Motor neuron (in vitro differentiated cells): ENCODE data around the gene BBS7. TPM values are rescaled to one million over a fixed set of nuclear protein-coding genes. Genes with fewer than 3 reads are reported as not detected.
A peak's percentile ranks its signal among the peaks of the same experiment; 100 is the strongest.

Experiments
- ATAC-seq, 8 experiments: fragments of 200-7000 bp; cut with Tn5 transposase; replicated peaks in 6 of 8; 2 replicates each; pipeline ENCODE4 v1.8.0; 2021; ENCODE audit warnings: mild to moderate bottlenecking in 8 of 8, moderate library complexity in 8 of 8
- H3K27ac ChIP-seq, 2 donors: fragments of 250-450 bp; sonication (Bioruptor Pico); 2 replicates each; pipeline ENCODE4 v1.9.0; 2021; ENCODE audit warnings: antibody characterized with exemption in 2 of 2, mild to moderate bottlenecking in 2 of 2, moderate library complexity in 1 of 2
- H3K4me1 ChIP-seq, 2 donors: fragments of 250-450 bp; sonication (Bioruptor Pico); replicated peaks in 1 of 2; 2 replicates each; pipeline ENCODE4 v1.6.1; 2021; ENCODE audit warnings: antibody characterized with exemption in 2 of 2, mild to moderate bottlenecking in 2 of 2, moderate library complexity in 1 of 2
- H3K4me3 ChIP-seq, 5 donors: fragments of 250-450 bp; sonication (Bioruptor Pico); 2 replicates each; pipeline ENCODE4 v1.9.0; 2021; ENCODE audit warnings: antibody characterized with exemption in 5 of 5, mild to moderate bottlenecking in 5 of 5, moderate library complexity in 4 of 5
- WGBS, 10 experiments: fragments of 450-650 bp; shearing (Covaris generic); methylation state at CpG; one replicate each; pipeline ENCODE4 v1.0.0; 2022; 5-methylcytosine and 5-hydroxymethylcytosine counted together
- in situ Hi-C, 9 experiments: fragments of 400-800 bp; cut with MboI; loops; one replicate each; pipeline ENCODE4 v1.15.0; 2021; ENCODE audit warnings: low sequenced_read_pairs in 9 of 9, low pct_unique_long_range_greater_than_20kb in 2 of 9; ENCODE audit not compliant: unreplicated experiment in 9 of 9
- total RNA-seq, 8 experiments: library from RNA; unstranded; fragments of 300-600 nt; gene quantifications; 2 replicates each; pipeline versions ENCODE4 v1.2.3 to v1.2.4, GENCODE V29; 2022

Gene BBS7
- total RNA-seq, 8 experiments from 2014 or later: 19.7 to 37.4 (median 28.5) TPM

- WGBS, 10 experiments: 13 to 74% (median 43%) methylated on average over 1 to 3 of the region's 3 CpGs; no CpG with 5 or more reads in 3 of the 10 experiments
- H3K27ac ChIP-seq: no peak overlapping the region
- peak in 1 of 8 experiments; percentile 1 for ATAC-seq
- in situ Hi-C loops: no loop called here
- H3K4me1 ChIP-seq: peaks cover 0 to 6% of the 10 kb centered on the region in 2 donors
- H3K4me3 ChIP-seq: no peak overlapping the region
These were observed 3.3 kb upstream of the BBS7 start for GRCh38 chr4:121873604-121874003.

DNA sequence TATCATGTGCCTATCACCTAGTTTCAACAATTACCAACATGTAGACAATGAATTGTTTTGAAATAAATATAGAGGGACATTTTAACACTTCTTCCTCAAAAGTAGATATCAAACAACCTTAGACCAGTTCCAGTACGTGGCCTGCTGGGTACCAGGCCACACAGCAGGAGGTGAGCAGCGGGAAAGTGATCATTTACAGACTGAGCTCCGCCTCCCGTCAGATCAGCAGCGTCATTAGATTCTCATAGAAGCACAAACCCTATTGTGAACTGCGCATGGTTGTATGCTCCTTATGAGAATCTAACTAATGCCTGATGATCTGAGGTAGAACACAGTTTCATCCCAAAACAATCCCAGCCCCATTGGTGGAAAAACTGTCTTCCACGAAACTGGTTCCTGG, 6.5 kb downstream of the BBS7 start:
- Histone ChIP-seq H3K4me1 (peaks cover 6 to 13% of the 10 kb centered on the region in 2 donors), H3K27ac (no peak overlapping the region), H3K4me3 (no peak overlapping the region)
- peak in 5 of 8 experiments; percentile 77 to 93 (median 83) for ATAC-seq
- WGBS, 10 experiments: 8 to 100% (median 42%) methylated on average over 1 to 7 of the region's 7 CpGs; no CpG with 5 or more reads in 1 of the 10 experiments
- in situ Hi-C loops: no loop called here

DNA sequence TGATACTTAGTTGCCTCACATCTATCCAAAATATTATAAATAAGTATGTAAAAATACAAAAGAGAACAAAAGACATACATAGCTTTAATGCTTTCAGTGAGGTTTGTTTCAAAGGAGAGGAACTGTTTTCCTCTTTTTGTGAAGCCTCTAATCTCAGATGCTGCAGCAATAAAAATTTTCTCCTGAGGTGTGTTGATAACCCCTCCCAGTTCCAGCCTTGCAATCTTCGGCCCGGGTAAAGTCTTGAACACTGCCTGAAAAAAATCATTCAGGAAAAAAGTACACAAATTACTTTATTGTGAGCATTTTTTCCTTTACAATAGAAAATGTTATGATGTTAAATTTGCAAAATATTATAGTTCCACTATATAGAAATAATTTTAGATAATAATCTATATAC, 8.8 kb downstream of the BBS7 start:
- WGBS, 10 experiments: 92 to 100% (median 100%) methylated on average over 1 to 2 of the region's 2 CpGs; no CpG with 5 or more reads in 1 of the 10 experiments
- Histone ChIP-seq H3K27ac (no peak overlapping the region), H3K4me3 (no peak overlapping the region), H3K4me1 (peaks cover 6 to 10% of the 10 kb centered on the region in 2 donors)
- in situ Hi-C loops: no loop called here
- ATAC-seq: no peak

- H3K4me3 ChIP-seq: no peak overlapping the region
- peaks cover 6 to 10% of the 10 kb centered on the region in 2 donors for H3K4me1 ChIP-seq
- no peak overlapping the region for H3K27ac ChIP-seq
- ATAC-seq: no peak
- in situ Hi-C loops: no loop called here
These were observed 10.2 kb downstream of the BBS7 start for GRCh38 chr4:121860121-121860520.

DNA sequence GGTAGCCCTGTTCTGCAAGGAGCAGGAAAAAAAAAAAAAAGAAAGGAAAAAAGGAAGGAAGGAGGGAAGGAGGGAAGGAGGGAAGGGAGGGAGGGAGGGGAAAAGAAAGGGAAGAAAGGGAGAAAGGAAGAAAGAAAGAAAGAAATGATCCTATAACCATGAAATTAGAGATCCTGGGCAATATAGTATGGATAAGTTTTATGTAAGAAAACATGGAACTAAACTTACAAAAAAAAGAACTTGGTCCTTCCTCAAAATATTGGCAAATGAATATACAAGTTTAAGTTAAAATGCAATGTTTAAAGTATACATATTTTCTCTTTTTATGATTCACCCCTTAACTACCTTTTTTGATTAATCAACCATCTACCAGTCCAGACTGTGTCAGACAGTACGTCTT, 18.9 kb downstream of the BBS7 start:
- Histone ChIP-seq H3K4me3 (no peak overlapping the region), H3K27ac (no peak overlapping the region), H3K4me1 (no peaks in the 10 kb centered on the region)
- in situ Hi-C loops: no loop called here
- ATAC-seq: no peak
- 83 to 100% (median 100%) methylated on average over 1 of the region's 1 CpG; no CpG with 5 or more reads in 4 of the 10 experiments for WGBS, 10 experiments

- Histone ChIP-seq H3K27ac (no peak overlapping the region), H3K4me1 (no peaks in the 10 kb centered on the region), H3K4me3 (no peak overlapping the region)
- 20 to 100% (median 84%) methylated on average over 1 to 6 of the region's 6 CpGs; no CpG with 5 or more reads in 2 of the 10 experiments for WGBS, 10 experiments
- no peak for ATAC-seq
- in situ Hi-C loops: no loop called here
These were observed 23.6 kb downstream of the BBS7 start for GRCh38 chr4:121846662-121847061.

DNA sequence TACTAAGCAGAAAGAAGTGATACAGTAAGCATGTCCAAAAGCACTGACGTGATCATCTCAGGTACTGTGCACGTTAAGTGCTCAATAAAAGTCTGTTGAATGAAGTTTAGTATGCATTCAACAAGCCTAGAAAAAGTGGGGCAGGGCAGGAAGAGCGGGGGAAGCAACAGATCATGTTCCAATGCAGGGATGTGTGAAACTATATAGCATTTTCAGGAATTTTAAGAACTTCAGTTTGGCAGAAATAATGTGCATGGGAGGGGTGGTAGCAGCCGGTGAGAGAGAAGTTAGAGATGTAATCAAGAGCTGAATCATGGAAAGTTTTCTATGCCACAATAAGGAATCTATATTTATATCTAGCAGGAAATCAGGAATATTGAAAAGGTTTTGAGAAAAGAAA, 27.4 kb downstream of the BBS7 start:
- in situ Hi-C loops: no loop called here
- WGBS, 10 experiments: 70 to 100% (median 89%) methylated on average over 2 to 4 of the region's 4 CpGs; no CpG with 5 or more reads in 2 of the 10 experiments
- no peaks in the 10 kb centered on the region for H3K4me1 ChIP-seq
- no peak overlapping the region for H3K27ac ChIP-seq
- no peak overlapping the region for H3K4me3 ChIP-seq
- ATAC-seq: no peak

- in situ Hi-C loops: no loop called here
- Histone ChIP-seq H3K4me1 (no peaks in the 10 kb centered on the region), H3K27ac (no peak overlapping the region), H3K4me3 (no peak overlapping the region)
- no peak for ATAC-seq
These were observed 32.1 kb downstream of the BBS7 start for GRCh38 chr4:121838136-121838535.

DNA sequence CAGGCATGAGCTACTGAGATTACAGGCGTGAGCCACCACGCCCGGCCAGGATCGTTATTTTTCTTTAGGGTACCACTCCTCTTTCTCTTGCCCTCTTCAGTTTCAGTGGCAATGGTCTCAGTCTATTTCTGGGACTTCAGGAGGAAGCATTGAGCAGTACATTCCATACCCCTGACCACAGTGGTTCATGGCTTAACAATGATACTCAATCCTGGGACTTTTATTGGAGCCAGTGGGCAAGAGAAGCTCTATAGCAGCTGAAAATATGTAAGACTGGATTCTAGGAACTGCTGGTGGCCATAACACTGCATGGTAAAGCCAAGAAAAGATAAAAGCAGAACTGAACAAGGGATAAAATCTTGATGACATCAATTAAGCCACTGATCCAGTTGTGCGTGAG, 40.8 kb downstream of the BBS7 start:
- H3K4me1 ChIP-seq: no peaks in the 10 kb centered on the region
- no peak overlapping the region for H3K27ac ChIP-seq
- H3K4me3 ChIP-seq: no peak overlapping the region
- 33 to 100% (median 84%) methylated on average over 1 to 5 of the region's 5 CpGs; no CpG with 5 or more reads in 1 of the 10 experiments for WGBS, 10 experiments
- ATAC-seq: no peak
- in situ Hi-C loops: no loop called here

GRCh38 chr4:121827853-121828252, 42.4 kb downstream of the BBS7 start:
- Histone ChIP-seq H3K4me1 (no peaks in the 10 kb centered on the region), H3K27ac (no peak overlapping the region), H3K4me3 (no peak overlapping the region)
- in situ Hi-C loops: no loop called here
- WGBS, 10 experiments: 40 to 100% (median 100%) methylated on average over 1 of the region's 1 CpG; no CpG with 5 or more reads in 4 of the 10 experiments
- ATAC-seq: no peak

GRCh38 chr4:121824950-121825349, 45.3 kb downstream of the BBS7 start:
- in situ Hi-C loops: no loop called here
- Histone ChIP-seq H3K4me1 (no peaks in the 10 kb centered on the region), H3K4me3 (no peak overlapping the region), H3K27ac (no peak overlapping the region)
- 0 to 88% (median 60%) methylated on average over 1 to 2 of the region's 2 CpGs; no CpG with 5 or more reads in 1 of the 10 experiments for WGBS, 10 experiments
- ATAC-seq: no peak

- in situ Hi-C loops: no loop called here
- WGBS, 10 experiments: 0 to 50% (median 6%) methylated on average over 2 to 8 of the region's 8 CpGs
- no peaks in the 10 kb centered on the region for H3K4me1 ChIP-seq
- no peak overlapping the region for H3K27ac ChIP-seq
- H3K4me3 ChIP-seq: peak overlapping the region; percentile 38 to 55 (median 48)
- ATAC-seq: peak in 4 of 8 experiments; percentile 2 to 13 (median 8)
These were observed 46.1 kb downstream of the BBS7 start for GRCh38 chr4:121824171-121824527.

GRCh38 chr4:121823505-121824170, 46.6 kb downstream of the BBS7 start, which contains the start of gene CCNA2:
TSS of gene CCNA2 (minus strand) at chr4:121823883. CDS start at chr4:121823628, 255 bp downstream.
- ATAC-seq: peak; percentile 95 to 99 (median 98)
- in situ Hi-C loops: no loop called here
- H3K4me3 ChIP-seq: peak within 1 kb of the TSS; percentile 38 to 55 (median 48)
- H3K4me1 ChIP-seq: no peaks in the 10 kb centered on the region
- WGBS, 10 experiments: 0 to 3% (median 2%) methylated on average over 4 to 17 of the region's 63 CpGs; no CpG with 5 or more reads in 5 of the 10 experiments
- peak within 1 kb of the TSS in 1 of 2 donors; percentile 28 for H3K27ac ChIP-seq
